ENCODE results near the gene MRPL9.

Gene MRPL9

GRCh38 chr1:151806170-151806569 is 42.9 kb upstream of the MRPL9 start:
- Histone ChIP-seq H3K27me3 (replicated peaks; ENCODE audit: insufficient read depth, low read length) (no peaks in the 10 kb centered on the region; the same call in 1 of the 2 replicates), H4K20me1 (ENCODE audit: insufficient read depth, low read length) (no peaks in the 10 kb centered on the region), H3K79me2 (ENCODE audit: low read length) (no peaks in the 10 kb centered on the region), H3K4me2 (ENCODE audit: low read depth, low read length) (no peak overlapping the region), H3F3A (ENCODE audit: insufficient read depth, low read length) (no peaks in the 10 kb centered on the region), H3K36me3 (replicated peaks; ENCODE audit: insufficient read depth, low read length) (no peaks in the 10 kb centered on the region), H2AFZ (ENCODE audit: low read length) (no peak overlapping the region), H3K27ac (ENCODE audit: low read length) (no peak overlapping the region), H3K9me3 (replicated peaks; ENCODE audit: insufficient read depth, low read length) (no peaks in the 10 kb centered on the region), H3K4me1 (ENCODE audit: low read length) (no peaks in the 10 kb centered on the region), H3K4me3 (ENCODE audit: low read length) (no peak overlapping the region), H3K9ac (ENCODE audit: low read length) (no peak overlapping the region), H3K9me2 (replicated peaks; ENCODE audit: insufficient read depth, low read length) (no peaks in the 10 kb centered on the region)
- TF ChIP-seq EZH2 (optimal IDR thresholded peaks at IDR 0.05; ENCODE audit: low read depth, low read length), result no peak
- TF ChIP-seq EZH2phosphoT487 (IDR thresholded peaks at IDR 0.05; ENCODE audit: low read length), result no peak
- TF ChIP-seq, protein P1, sequence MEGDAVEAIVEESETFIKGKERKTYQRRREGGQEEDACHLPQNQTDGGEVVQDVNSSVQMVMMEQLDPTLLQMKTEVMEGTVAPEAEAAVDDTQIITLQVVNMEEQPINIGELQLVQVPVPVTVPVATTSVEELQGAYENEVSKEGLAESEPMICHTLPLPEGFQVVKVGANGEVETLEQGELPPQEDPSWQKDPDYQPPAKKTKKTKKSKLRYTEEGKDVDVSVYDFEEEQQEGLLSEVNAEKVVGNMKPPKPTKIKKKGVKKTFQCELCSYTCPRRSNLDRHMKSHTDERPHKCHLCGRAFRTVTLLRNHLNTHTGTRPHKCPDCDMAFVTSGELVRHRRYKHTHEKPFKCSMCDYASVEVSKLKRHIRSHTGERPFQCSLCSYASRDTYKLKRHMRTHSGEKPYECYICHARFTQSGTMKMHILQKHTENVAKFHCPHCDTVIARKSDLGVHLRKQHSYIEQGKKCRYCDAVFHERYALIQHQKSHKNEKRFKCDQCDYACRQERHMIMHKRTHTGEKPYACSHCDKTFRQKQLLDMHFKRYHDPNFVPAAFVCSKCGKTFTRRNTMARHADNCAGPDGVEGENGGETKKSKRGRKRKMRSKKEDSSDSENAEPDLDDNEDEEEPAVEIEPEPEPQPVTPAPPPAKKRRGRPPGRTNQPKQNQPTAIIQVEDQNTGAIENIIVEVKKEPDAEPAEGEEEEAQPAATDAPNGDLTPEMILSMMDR (IDR thresholded peaks at IDR 0.05; ENCODE audit: low read length), result no peak
- no peak for DNase-seq

DNA sequence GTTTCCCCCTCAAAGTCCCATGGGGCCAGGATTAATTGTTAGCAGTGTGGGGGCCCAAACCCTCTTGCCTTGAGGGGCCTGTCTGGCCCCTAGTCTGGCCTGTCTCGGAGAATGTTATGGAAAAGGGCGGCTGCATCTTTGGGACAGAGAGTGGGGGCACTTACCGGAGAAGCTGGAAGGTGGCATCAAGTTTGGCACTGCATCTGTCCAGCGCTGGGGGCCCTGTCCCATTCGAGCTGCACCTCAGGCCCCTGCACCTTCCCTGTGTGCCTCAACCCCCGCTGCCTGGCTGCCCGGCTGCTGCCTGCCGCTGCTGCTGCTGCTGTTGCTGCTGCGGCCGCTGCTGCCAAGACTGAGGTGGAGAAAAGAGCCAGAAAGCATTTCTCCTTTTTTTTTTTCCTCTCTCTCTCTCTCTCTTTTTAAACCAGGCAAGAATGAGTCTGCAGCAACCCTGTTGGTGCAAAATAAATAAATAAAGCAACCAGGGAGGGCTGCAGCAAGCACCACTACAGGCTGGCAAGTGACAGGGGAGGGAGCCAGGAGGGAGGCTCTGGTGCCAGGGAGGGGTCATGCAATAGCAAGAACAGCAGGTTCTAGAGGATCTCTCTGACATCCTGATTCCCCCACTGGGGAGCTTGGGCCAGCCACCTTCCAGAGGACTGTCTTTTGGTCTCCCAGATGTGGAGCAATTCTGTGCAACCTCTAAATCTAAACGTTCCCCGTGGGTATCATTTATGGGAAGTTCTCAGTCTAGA is 41.9 kb upstream of the MRPL9 start, which contains the start of gene LINGO4:
LINGO4 (minus strand) TSS at position 354 of the 755 bp plus-strand sequence. CDS start 2,715 bp downstream, outside the sequence.
- no peaks in the 10 kb centered on the region for H3K9me2 ChIP-seq (replicated peaks; ENCODE audit: insufficient read depth, low read length)
- no peaks in the 10 kb centered on the region for H3F3A ChIP-seq (ENCODE audit: insufficient read depth, low read length)
- no peaks in the 10 kb centered on the region for H3K4me1 ChIP-seq (ENCODE audit: low read length)
- DNase-seq, result no peak
- H3K9ac ChIP-seq (ENCODE audit: low read length), result no peak within 1 kb of the TSS
- no peak within 1 kb of the TSS for H3K27ac ChIP-seq (ENCODE audit: low read length)
- no peak within 1 kb of the TSS for H3K4me2 ChIP-seq (ENCODE audit: low read depth, low read length)
- H3K9me3 ChIP-seq (replicated peaks; ENCODE audit: insufficient read depth, low read length), result no peaks in the 10 kb centered on the region
- TF ChIP-seq EZH2phosphoT487 (IDR thresholded peaks at IDR 0.05; ENCODE audit: low read length) (no peak), EZH2 (optimal IDR thresholded peaks at IDR 0.05; ENCODE audit: low read depth, low read length) (no peak)
- TF ChIP-seq, protein P1 (IDR thresholded peaks at IDR 0.05; ENCODE audit: low read length), result no peak
- no peaks in the 10 kb centered on the region for H3K36me3 ChIP-seq (replicated peaks; ENCODE audit: insufficient read depth, low read length)
- no peaks in the 10 kb centered on the region for H4K20me1 ChIP-seq (ENCODE audit: insufficient read depth, low read length)
- no peak within 1 kb of the TSS for H3K4me3 ChIP-seq (ENCODE audit: low read length)
- no peaks in the 10 kb centered on the region for H3K79me2 ChIP-seq (ENCODE audit: low read length)
- no peaks in the 10 kb centered on the region; the same call in 1 of the 2 replicates for H3K27me3 ChIP-seq (replicated peaks; ENCODE audit: insufficient read depth, low read length)
- no peak within 1 kb of the TSS for H2AFZ ChIP-seq (ENCODE audit: low read length)

DNA sequence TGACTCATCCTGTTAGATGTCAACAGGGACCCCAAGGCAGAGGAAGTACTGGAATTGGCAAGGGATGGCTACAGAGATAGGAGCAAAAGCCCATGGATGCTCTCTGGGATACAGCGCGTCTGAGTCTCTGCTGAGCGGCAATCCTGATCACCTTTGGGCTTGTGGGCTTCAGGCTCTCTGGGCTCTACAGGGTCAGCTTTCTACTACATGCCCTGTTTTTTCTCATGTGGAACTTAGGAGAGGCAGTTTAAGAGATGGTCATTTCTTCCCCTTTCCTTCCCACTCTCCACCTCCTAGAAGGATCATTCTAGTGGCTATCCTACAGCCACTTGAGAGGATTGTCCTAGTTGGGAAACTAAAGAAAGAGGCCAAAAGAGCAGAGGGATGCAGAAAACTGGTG is 40.6 kb upstream of the MRPL9 start:
- no peaks in the 10 kb centered on the region for H3F3A ChIP-seq (ENCODE audit: insufficient read depth, low read length)
- H3K27ac ChIP-seq (ENCODE audit: low read length), result no peak overlapping the region
- no peaks in the 10 kb centered on the region for H3K4me1 ChIP-seq (ENCODE audit: low read length)
- no peaks in the 10 kb centered on the region for H4K20me1 ChIP-seq (ENCODE audit: insufficient read depth, low read length)
- TF ChIP-seq, protein P1 (IDR thresholded peaks at IDR 0.05; ENCODE audit: low read length), result no peak
- TF ChIP-seq EZH2 (optimal IDR thresholded peaks at IDR 0.05; ENCODE audit: low read depth, low read length) (no peak), EZH2phosphoT487 (IDR thresholded peaks at IDR 0.05; ENCODE audit: low read length) (no peak)
- no peak overlapping the region for H2AFZ ChIP-seq (ENCODE audit: low read length)
- H3K79me2 ChIP-seq (ENCODE audit: low read length), result no peaks in the 10 kb centered on the region
- H3K9me3 ChIP-seq (replicated peaks; ENCODE audit: insufficient read depth, low read length), result no peaks in the 10 kb centered on the region
- H3K9ac ChIP-seq (ENCODE audit: low read length), result no peak overlapping the region
- H3K4me3 ChIP-seq (ENCODE audit: low read length), result no peak overlapping the region
- no peak overlapping the region for H3K4me2 ChIP-seq (ENCODE audit: low read depth, low read length)
- H3K27me3 ChIP-seq (replicated peaks; ENCODE audit: insufficient read depth, low read length), result no peaks in the 10 kb centered on the region; the same call in 1 of the 2 replicates
- H3K36me3 ChIP-seq (replicated peaks; ENCODE audit: insufficient read depth, low read length), result no peaks in the 10 kb centered on the region
- no peaks in the 10 kb centered on the region for H3K9me2 ChIP-seq (replicated peaks; ENCODE audit: insufficient read depth, low read length)
- DNase-seq, result no peak
